HEK293 (cell line): Measurements from ENCODE around the gene PCDH10.
A peak's percentile ranks its signal among the peaks of the same experiment; 100 is the strongest.

Source experiments
- HOXA7 ChIP-seq: sonication (generic); formaldehyde crosslinking; IDR thresholded peaks from 2 replicates; pipeline ENCODE4 v1.8.1; 2022; ENCODE audit warnings: missing genetic modification reagents, borderline replicate concordance
- PRDM4 ChIP-seq: fragments of 450-650 bp; formaldehyde crosslinking; IDR thresholded peaks from 2 replicates; pipeline ENCODE4 v1.5.1; 2017; ENCODE audit warnings: missing biosample characterization, missing genetic modification characterization
- YY1 ChIP-seq: fragments of 450-650 bp; formaldehyde crosslinking; IDR thresholded peaks from 2 replicates; pipeline ENCODE4 v1.5.1; 2018; ENCODE audit warnings: missing biosample characterization, missing genetic modification characterization
- ZBTB10 ChIP-seq: fragments of 450-650 bp; formaldehyde crosslinking; IDR thresholded peaks from 2 replicates; pipeline ENCODE4 v1.5.1; 2016; ENCODE audit warnings: missing biosample characterization, missing genetic modification characterization
- ZNF140 ChIP-seq: fragments of 450-650 bp; formaldehyde crosslinking; IDR thresholded peaks from 2 replicates; pipeline ENCODE4 v1.5.1; 2016; ENCODE audit warnings: missing biosample characterization, missing genetic modification characterization
- ZNF18 ChIP-seq: fragments of 450-650 bp; formaldehyde crosslinking; IDR thresholded peaks from 2 replicates; pipeline ENCODE4 v1.5.1; 2016; ENCODE audit warnings: missing biosample characterization, missing genetic modification characterization
- ZNF311 ChIP-seq: fragments of 450-650 bp; formaldehyde crosslinking; IDR thresholded peaks from 2 replicates; pipeline ENCODE4 v1.5.1; 2017; ENCODE audit warnings: missing biosample characterization, missing genetic modification characterization, borderline replicate concordance
- ZNF426 ChIP-seq: fragments of 450-650 bp; formaldehyde crosslinking; IDR thresholded peaks from 2 replicates; pipeline ENCODE4 v1.5.1; 2017; ENCODE audit warnings: missing biosample characterization, missing genetic modification characterization, mild to moderate bottlenecking, inconsistent platforms, moderate library complexity
- ZNF777 ChIP-seq: fragments of 450-650 bp; formaldehyde crosslinking; IDR thresholded peaks from 2 replicates; pipeline ENCODE4 v1.5.1; 2017; ENCODE audit warnings: missing biosample characterization, missing genetic modification characterization, borderline replicate concordance
- TF ChIP-seq, protein P1 (sequence below): fragments of 450-650 bp; formaldehyde crosslinking; IDR thresholded peaks from 2 replicates; pipeline ENCODE4 v1.5.1; 2016; ENCODE audit warnings: missing biosample characterization, missing genetic modification characterization
- TF ChIP-seq, protein P2 (sequence below): fragments of 450-650 bp; formaldehyde crosslinking; IDR thresholded peaks from 2 replicates; pipeline ENCODE4 v1.5.1; 2016; ENCODE audit warnings: missing biosample characterization, missing genetic modification characterization
- TF ChIP-seq, protein P3 (sequence below): sonication (generic); formaldehyde crosslinking; IDR thresholded peaks from 2 replicates; pipeline ENCODE4 v1.8.1; 2022; ENCODE audit warnings: mild to moderate bottlenecking, moderate library complexity, missing genetic modification reagents

- TF ChIP-seq, protein P1, sequence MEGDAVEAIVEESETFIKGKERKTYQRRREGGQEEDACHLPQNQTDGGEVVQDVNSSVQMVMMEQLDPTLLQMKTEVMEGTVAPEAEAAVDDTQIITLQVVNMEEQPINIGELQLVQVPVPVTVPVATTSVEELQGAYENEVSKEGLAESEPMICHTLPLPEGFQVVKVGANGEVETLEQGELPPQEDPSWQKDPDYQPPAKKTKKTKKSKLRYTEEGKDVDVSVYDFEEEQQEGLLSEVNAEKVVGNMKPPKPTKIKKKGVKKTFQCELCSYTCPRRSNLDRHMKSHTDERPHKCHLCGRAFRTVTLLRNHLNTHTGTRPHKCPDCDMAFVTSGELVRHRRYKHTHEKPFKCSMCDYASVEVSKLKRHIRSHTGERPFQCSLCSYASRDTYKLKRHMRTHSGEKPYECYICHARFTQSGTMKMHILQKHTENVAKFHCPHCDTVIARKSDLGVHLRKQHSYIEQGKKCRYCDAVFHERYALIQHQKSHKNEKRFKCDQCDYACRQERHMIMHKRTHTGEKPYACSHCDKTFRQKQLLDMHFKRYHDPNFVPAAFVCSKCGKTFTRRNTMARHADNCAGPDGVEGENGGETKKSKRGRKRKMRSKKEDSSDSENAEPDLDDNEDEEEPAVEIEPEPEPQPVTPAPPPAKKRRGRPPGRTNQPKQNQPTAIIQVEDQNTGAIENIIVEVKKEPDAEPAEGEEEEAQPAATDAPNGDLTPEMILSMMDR (tag by site-specific recombination), result no peak
- no peak for TF ChIP-seq YY1 (tag by site-specific recombination)
- no peak for TF ChIP-seq ZBTB10 (tag by site-specific recombination)
- TF ChIP-seq ZNF777 (tag by site-specific recombination), result no peak
- no peak for TF ChIP-seq ZNF426 (tag by site-specific recombination)
- no peak for TF ChIP-seq ZNF18 (tag by site-specific recombination)
- TF ChIP-seq, protein P2, sequence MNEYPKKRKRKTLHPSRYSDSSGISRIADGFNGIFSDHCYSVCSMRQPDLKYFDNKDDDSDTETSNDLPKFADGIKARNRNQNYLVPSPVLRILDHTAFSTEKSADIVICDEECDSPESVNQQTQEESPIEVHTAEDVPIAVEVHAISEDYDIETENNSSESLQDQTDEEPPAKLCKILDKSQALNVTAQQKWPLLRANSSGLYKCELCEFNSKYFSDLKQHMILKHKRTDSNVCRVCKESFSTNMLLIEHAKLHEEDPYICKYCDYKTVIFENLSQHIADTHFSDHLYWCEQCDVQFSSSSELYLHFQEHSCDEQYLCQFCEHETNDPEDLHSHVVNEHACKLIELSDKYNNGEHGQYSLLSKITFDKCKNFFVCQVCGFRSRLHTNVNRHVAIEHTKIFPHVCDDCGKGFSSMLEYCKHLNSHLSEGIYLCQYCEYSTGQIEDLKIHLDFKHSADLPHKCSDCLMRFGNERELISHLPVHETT (tag by site-specific recombination), result no peak
- no peak for TF ChIP-seq ZNF140 (tag by site-specific recombination)
- TF ChIP-seq PRDM4, result peak; percentile 83
- no peak for TF ChIP-seq HOXA7 (CRISPR knock-in tag)
- TF ChIP-seq, protein P3, sequence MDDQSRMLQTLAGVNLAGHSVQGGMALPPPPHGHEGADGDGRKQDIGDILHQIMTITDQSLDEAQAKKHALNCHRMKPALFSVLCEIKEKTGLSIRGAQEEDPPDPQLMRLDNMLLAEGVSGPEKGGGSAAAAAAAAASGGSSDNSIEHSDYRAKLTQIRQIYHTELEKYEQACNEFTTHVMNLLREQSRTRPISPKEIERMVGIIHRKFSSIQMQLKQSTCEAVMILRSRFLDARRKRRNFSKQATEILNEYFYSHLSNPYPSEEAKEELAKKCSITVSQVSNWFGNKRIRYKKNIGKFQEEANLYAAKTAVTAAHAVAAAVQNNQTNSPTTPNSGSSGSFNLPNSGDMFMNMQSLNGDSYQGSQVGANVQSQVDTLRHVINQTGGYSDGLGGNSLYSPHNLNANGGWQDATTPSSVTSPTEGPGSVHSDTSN (CRISPR knock-in tag), result 0 out of 2 replicates have a peak, but pooled peaks have one; percentile 26
- no peak for TF ChIP-seq ZNF311 (tag by site-specific recombination)
Measured at GRCh38 chr4:133148690-133149363, at the start of gene PCDH10.
